Lung (tissue), 12 donors: ENCODE data around the gene MRPL2. TPM values are rescaled to one million over a fixed set of nuclear protein-coding genes. Genes with fewer than 3 reads are reported as not detected.

Experiments used
- ATAC-seq: fragments of 200-7000 bp; cut with Tn5 transposase; one replicate; pipeline ENCODE4 v1.9.1; 2020; ENCODE audit warnings: moderate number of reproducible peaks; ENCODE audit not compliant: insufficient read depth, low FRiP score
- DNase-seq, 3 donors: peaks; one replicate each; pipeline ENCODE4 v3.0.0-alpha.2; 2013 to 2017
- H3K27ac ChIP-seq, 2 donors: one replicate each; pipeline ENCODE4 v1.5.1; 2013; ENCODE audit warnings: mild to moderate bottlenecking in 2 of 2, moderate library complexity in 2 of 2, control low read depth in 1 of 2, inconsistent platforms in 1 of 2, low read depth in 1 of 2, low read length in 1 of 2
- H3K27me3 ChIP-seq, 3 donors: one replicate each; pipeline ENCODE4 v1.5.1; 2013; ENCODE audit warnings: low read length in 2 of 3; ENCODE audit not compliant: control insufficient read depth in 3 of 3, insufficient read depth in 3 of 3
- H3K36me3 ChIP-seq, 4 donors: one replicate each; pipeline ENCODE4 v1.5.1; 2013; ENCODE audit warnings: low read length in 4 of 4, mild to moderate bottlenecking in 1 of 4, moderate library complexity in 1 of 4; ENCODE audit not compliant: control insufficient read depth in 4 of 4, insufficient read depth in 4 of 4
- H3K4me1 ChIP-seq, 5 donors: one replicate each; pipeline ENCODE4 v1.5.1; 2013; ENCODE audit warnings: low read length in 5 of 5, mild to moderate bottlenecking in 2 of 5, moderate library complexity in 1 of 5; ENCODE audit not compliant: control insufficient read depth in 5 of 5, insufficient read depth in 5 of 5
- H3K4me3 ChIP-seq: one replicate; pipeline ENCODE4 v1.5.1; 2013; ENCODE audit warnings: mild to moderate bottlenecking, control low read depth, moderate library complexity
- H3K9ac ChIP-seq, 2 donors: one replicate each; pipeline ENCODE4 v1.5.1; 2013; ENCODE audit warnings: low read length in 2 of 2, control low read depth in 1 of 2; ENCODE audit not compliant: insufficient read depth in 1 of 2
- H3K9me3 ChIP-seq, 4 donors: one replicate each; pipeline ENCODE4 v1.5.1; 2013; ENCODE audit warnings: low read length in 3 of 4, mild to moderate bottlenecking in 1 of 4, moderate library complexity in 1 of 4; ENCODE audit not compliant: control insufficient read depth in 4 of 4, insufficient read depth in 3 of 4
- WGBS, 2 donors: extraction: QIAGEN DNeasy Blood & Tissue Kit; methylation state at CpG; one replicate each; pipeline ENCODE4 v1.1.7; 2013; 5-methylcytosine and 5-hydroxymethylcytosine counted together
- polyA plus RNA-seq, 2 donors: library from polyadenylated mRNA; stranded (reverse); fragments of 200-250 nt; gene quantifications; one replicate each; pipeline ENCODE4 v1.2.1, GENCODE V29; 2013
- total RNA-seq, 2 donors: library from RNA; depleted of rRNA in 1 of 2; stranded (reverse); fragments of >200 nt in 1 of 2; gene quantifications; one replicate each; pipeline ENCODE4 v1.2.1, GENCODE V29; 2014 to 2021
- TF ChIP-seq, protein P1 (sequence below): IDR thresholded peaks from 2 replicates; pipeline ENCODE4 v1.5.1; 2012; ENCODE audit warnings: mild to moderate bottlenecking; ENCODE audit errors: control extremely low read depth, extremely low read depth
- donor health status: control.
- donor health status: control.
- donor health status: Bipolar disorder and iron deficiency.
- donor health status: healthy.
- donor health status: DM: yes; HTN: yes; CAD: no.

MRPL2 gene
- total and polyA plus RNA-seq, 4 donors, result 11.5 to 84.0 (median 46.1) TPM

DNA sequence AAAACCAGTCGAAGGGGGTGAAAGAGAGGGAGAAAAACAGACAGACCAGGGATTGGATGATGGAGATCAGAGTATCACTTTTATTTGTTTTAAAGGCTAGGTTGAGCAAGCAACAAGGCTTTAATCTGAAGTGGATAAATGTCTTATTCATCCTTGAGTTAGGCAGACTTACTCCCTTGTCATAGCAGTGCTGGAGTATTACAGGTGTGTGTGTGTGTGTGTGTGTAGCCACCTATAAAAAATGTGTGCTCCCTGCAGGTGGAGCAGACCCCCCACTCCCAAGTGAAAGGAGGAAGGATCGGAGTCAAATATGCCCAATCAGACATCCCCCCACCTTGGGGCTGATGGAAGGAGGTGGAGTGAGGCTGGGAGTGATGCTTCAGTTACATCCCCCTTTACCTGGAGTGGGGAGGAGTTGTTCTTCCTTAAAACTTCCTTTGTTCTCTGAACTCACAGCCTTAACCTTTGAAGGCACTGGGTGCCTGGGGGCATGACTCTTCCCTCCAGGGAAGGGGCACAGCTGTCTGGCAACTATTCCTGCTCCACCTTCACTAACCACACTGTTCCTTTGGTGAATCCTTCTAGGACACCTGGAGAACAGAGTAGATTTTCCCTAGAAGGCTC, 44.1 kb upstream of the MRPL2 start:
- no peak overlapping the region for H3K9ac ChIP-seq
- DNase-seq, result no peak
- no peak overlapping the region for H3K4me3 ChIP-seq
- WGBS, 2 donors, result 64 to 83% methylated on average over 2 of the region's 2 CpGs
- H3K27me3 ChIP-seq, result no peaks in the 10 kb centered on the region
- TF ChIP-seq, protein P1, sequence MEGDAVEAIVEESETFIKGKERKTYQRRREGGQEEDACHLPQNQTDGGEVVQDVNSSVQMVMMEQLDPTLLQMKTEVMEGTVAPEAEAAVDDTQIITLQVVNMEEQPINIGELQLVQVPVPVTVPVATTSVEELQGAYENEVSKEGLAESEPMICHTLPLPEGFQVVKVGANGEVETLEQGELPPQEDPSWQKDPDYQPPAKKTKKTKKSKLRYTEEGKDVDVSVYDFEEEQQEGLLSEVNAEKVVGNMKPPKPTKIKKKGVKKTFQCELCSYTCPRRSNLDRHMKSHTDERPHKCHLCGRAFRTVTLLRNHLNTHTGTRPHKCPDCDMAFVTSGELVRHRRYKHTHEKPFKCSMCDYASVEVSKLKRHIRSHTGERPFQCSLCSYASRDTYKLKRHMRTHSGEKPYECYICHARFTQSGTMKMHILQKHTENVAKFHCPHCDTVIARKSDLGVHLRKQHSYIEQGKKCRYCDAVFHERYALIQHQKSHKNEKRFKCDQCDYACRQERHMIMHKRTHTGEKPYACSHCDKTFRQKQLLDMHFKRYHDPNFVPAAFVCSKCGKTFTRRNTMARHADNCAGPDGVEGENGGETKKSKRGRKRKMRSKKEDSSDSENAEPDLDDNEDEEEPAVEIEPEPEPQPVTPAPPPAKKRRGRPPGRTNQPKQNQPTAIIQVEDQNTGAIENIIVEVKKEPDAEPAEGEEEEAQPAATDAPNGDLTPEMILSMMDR, result no peak
- peaks cover 0 to 6% (median 2%) of the 10 kb centered on the region in 4 donors for H3K36me3 ChIP-seq
- ATAC-seq, result no peak
- no peaks in the 10 kb centered on the region for H3K9me3 ChIP-seq
- peaks cover 0 to 6% (median 0%) of the 10 kb centered on the region in 5 donors for H3K4me1 ChIP-seq
- H3K27ac ChIP-seq, result no peak overlapping the region

DNA sequence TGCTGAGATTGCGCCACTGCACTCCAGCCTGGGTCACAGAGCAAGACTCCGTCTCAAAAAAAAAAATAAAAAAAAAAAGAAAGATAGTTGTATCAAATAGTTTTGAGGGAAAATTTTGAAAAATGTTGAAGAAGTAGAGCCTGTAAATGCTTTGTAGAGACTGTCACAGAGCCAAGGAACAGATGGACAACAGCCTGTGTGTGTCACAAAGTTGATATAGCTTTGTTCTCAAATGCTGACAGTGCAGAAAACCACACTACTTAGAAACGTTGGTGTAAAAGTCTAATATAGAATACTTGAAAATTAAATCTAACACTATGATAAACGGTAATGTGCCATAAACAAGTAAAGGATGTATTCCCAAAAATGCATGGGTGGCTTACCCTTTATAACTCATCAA, 42.3 kb upstream of the MRPL2 start:
- DNase-seq (peak; percentile 64 to 90 (median 83)), ATAC-seq (no peak)
- 66 to 79% methylated on average over 4 of the region's 4 CpGs for WGBS, 2 donors
- H3K27ac ChIP-seq, result no peak overlapping the region
- no peak overlapping the region for H3K4me3 ChIP-seq
- H3K36me3 ChIP-seq, result peaks cover 0 to 5% (median 2%) of the 10 kb centered on the region in 4 donors
- H3K4me1 ChIP-seq, result peaks cover 0 to 24% (median 16%) of the 10 kb centered on the region in 5 donors
- no peak overlapping the region for H3K9ac ChIP-seq
- TF ChIP-seq, protein P1, result no peak
- H3K9me3 ChIP-seq, result no peaks in the 10 kb centered on the region
- no peaks in the 10 kb centered on the region for H3K27me3 ChIP-seq

DNA sequence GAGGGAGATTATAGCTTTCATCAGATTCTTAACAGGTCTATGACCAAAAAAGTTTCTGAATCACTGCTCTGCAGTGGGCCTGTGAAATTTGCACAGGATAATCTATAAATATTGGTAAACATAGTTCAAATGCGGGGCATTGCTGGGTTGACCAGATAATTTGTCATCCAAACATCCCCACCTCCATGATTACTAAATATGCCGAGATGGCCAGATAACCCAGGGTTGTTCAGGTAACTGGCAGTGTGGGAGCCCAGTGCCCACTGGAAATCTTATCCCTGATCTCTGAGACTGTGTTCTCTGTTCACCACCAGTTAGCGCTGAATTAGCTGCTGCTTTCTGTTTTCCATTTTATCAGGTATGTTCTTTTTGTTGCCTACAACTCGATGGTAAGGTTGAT, 38.3 kb upstream of the MRPL2 start:
- no peaks in the 10 kb centered on the region for H3K27me3 ChIP-seq
- ATAC-seq, result no peak
- no peak overlapping the region for H3K9ac ChIP-seq
- H3K4me1 ChIP-seq, result peaks cover 0 to 55% (median 27%) of the 10 kb centered on the region in 5 donors
- no peak for DNase-seq
- 72 to 76% methylated on average over 4 of the region's 4 CpGs for WGBS, 2 donors
- H3K9me3 ChIP-seq, result no peaks in the 10 kb centered on the region
- TF ChIP-seq, protein P1, result no peak
- H3K4me3 ChIP-seq, result no peak overlapping the region
- H3K27ac ChIP-seq, result peak overlapping the region in 1 of 2 donors; percentile 46
- peaks cover 0 to 2% (median 0%) of the 10 kb centered on the region in 4 donors for H3K36me3 ChIP-seq
